KMS-11 (cell line): ENCODE results near the gene SAFB.
"Not testable (repeated sequence)": the region's sequence is repeated elsewhere in the genome, so short reads cannot be mapped to it uniquely, and the experiment has no call there.

Experiments
- H2AFZ ChIP-seq: fragments of 200-600 bp; sonication (generic); 2 replicates; pipeline ENCODE4 v1.6.1; 2016; ENCODE audit warnings: antibody characterized with exemption, mixed run types, low read depth
- H3K27ac ChIP-seq: fragments of 200-600 bp; sonication (generic); 2 replicates; pipeline ENCODE4 v1.6.1; 2016; ENCODE audit warnings: mild to moderate bottlenecking, mixed run types
- H3K27me3 ChIP-seq: fragments of 200-600 bp; sonication (generic); 2 replicates; pipeline ENCODE4 v1.6.1; 2017; ENCODE audit warnings: mild to moderate bottlenecking, low read depth, mixed run types, moderate library complexity; ENCODE audit not compliant: insufficient read depth
- H3K36me3 ChIP-seq: fragments of 200-600 bp; sonication (generic); 2 replicates; pipeline ENCODE4 v1.6.1; 2017; ENCODE audit warnings: mild to moderate bottlenecking, mixed run types; ENCODE audit not compliant: insufficient read depth
- H3K4me1 ChIP-seq: fragments of 200-600 bp; sonication (generic); 2 replicates; pipeline ENCODE4 v1.6.1; 2016; ENCODE audit warnings: mild to moderate bottlenecking, low read depth, mixed run types; ENCODE audit not compliant: poor library complexity, severe bottlenecking
- H3K4me2 ChIP-seq: fragments of 200-600 bp; sonication (generic); 2 replicates; pipeline ENCODE4 v1.7.0; 2016; ENCODE audit warnings: mild to moderate bottlenecking, mixed run types
- H3K4me3 ChIP-seq: fragments of 200-600 bp; sonication (generic); IDR thresholded peaks from 2 replicates; pipeline ENCODE4 v1.6.1; 2017; ENCODE audit warnings: low read depth, low read length, mixed read lengths; ENCODE audit not compliant: insufficient read depth
- H3K79me2 ChIP-seq: fragments of 200-600 bp; sonication (generic); 2 replicates; pipeline ENCODE4 v1.6.1; 2016; ENCODE audit warnings: low read depth, mixed run types; ENCODE audit not compliant: insufficient read depth
- H3K9ac ChIP-seq: fragments of 200-600 bp; sonication (generic); 2 replicates; pipeline ENCODE4 v1.6.1; 2016; ENCODE audit warnings: mild to moderate bottlenecking, mixed run types
- H4K20me1 ChIP-seq: fragments of 200-600 bp; sonication (generic); 2 replicates; pipeline ENCODE4 v1.6.1; 2016; ENCODE audit warnings: mild to moderate bottlenecking, mixed run types; ENCODE audit not compliant: insufficient read depth
- TF ChIP-seq, protein P1 (sequence below): fragments of 200-600 bp; sonication (generic); conservative IDR thresholded peaks from 2 replicates; pipeline ENCODE4 v1.6.1; 2017; ENCODE audit warnings: low read depth, mild to moderate bottlenecking, antibody characterized with exemption, low read length, moderate library complexity, mixed read lengths

The SAFB gene

DNA sequence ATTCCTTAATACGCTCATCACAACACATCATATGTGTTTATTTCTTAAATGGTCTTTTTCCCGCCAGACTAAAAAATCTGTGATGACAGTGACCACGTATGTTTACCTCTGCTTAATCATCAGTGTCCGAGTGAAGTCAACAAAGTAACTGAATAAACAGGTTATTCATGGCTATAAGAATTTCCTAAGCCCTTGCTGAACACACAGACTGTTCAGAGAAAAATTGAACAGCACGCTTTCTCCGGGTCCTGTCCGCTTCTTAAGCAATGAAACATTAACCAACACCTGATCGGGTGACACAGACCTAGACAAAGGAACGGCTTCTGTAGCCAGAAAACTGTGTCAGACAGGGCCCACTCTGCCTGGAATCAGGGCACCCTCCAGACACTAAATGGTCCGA is 14.6 kb upstream of the SAFB start:
- Histone ChIP-seq H3K36me3 (peaks cover 31% of the 10 kb centered on the region; the same call in 1 of the 2 replicates), H3K27ac (no peak overlapping the region), H3K4me3 (no peak overlapping the region), H4K20me1 (no peaks in the 10 kb centered on the region), H3K9ac (no peak overlapping the region), H3K27me3 (no peaks in the 10 kb centered on the region), H3K4me1 (no peaks in the 10 kb centered on the region), H3K4me2 (no peak overlapping the region), H2AFZ (no peak overlapping the region), H3K79me2 (peaks cover 16% of the 10 kb centered on the region; the same call in 1 of the 2 replicates)
- TF ChIP-seq, protein P1, sequence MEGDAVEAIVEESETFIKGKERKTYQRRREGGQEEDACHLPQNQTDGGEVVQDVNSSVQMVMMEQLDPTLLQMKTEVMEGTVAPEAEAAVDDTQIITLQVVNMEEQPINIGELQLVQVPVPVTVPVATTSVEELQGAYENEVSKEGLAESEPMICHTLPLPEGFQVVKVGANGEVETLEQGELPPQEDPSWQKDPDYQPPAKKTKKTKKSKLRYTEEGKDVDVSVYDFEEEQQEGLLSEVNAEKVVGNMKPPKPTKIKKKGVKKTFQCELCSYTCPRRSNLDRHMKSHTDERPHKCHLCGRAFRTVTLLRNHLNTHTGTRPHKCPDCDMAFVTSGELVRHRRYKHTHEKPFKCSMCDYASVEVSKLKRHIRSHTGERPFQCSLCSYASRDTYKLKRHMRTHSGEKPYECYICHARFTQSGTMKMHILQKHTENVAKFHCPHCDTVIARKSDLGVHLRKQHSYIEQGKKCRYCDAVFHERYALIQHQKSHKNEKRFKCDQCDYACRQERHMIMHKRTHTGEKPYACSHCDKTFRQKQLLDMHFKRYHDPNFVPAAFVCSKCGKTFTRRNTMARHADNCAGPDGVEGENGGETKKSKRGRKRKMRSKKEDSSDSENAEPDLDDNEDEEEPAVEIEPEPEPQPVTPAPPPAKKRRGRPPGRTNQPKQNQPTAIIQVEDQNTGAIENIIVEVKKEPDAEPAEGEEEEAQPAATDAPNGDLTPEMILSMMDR: no peak

DNA sequence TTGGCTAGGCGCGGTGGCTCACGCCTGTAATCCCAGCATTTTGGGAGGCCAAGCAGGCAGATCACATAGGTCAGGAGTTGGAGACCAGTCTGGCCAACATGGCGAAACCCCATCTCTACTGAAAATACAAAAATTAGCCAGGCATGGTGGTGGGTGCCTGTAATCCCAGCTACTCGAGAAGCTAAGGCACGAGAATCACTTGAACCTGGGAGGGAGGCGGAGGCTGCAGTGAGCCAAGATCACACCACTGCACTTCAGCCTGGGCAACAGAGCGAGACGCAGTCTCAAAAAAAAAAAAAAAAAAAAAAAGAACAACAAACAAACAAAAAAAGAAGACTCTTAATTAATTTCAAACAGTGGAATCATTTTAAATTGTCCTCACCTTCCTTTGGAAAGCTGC is 14.1 kb upstream of the SAFB start:
- Histone ChIP-seq H3K79me2 (peaks cover 12% of the 10 kb centered on the region; the same call in 1 of the 2 replicates), H3K36me3 (peaks cover 26% of the 10 kb centered on the region; the same call in 1 of the 2 replicates)
- H3K4me1 ChIP-seq, H3K27ac ChIP-seq, H2AFZ ChIP-seq, H4K20me1 ChIP-seq, H3K9ac ChIP-seq, H3K27me3 ChIP-seq, H3K4me3 ChIP-seq, H3K4me2 ChIP-seq: not testable (repeated sequence)

DNA sequence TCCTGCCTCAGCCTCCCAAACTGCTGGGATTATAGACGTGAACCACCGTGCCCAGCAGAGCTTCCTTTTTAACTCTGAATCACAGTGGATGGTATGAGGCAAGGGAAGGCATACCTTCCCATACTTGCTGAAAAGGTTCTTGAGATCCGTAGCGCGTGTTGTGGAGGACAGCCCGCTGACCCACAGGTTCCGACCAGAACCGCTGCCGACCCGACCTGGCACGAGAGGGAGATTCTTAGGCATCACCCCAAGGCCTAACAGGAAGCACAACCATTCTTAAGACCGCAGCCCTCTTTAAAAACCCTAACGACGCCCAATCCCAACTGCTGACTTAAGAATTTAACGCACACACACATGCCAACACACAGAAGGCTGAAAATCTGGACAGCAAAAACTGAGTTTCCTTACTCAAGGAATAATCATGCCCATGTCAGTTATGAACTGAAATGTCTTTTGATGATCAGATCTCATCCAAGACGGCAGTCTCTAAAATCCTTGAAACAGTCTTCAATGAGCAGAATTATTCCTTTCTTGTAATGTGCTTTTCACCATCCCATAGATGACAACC is 12.9 kb upstream of the SAFB start:
- H3K27me3 ChIP-seq: no peaks in the 10 kb centered on the region
- H2AFZ ChIP-seq: no peak overlapping the region
- no peak overlapping the region for H3K9ac ChIP-seq
- peaks cover 15% of the 10 kb centered on the region; the same call in 1 of the 2 replicates for H3K36me3 ChIP-seq
- TF ChIP-seq, protein P1: no peak
- H3K27ac ChIP-seq: no peak overlapping the region
- H3K4me1 ChIP-seq: no peaks in the 10 kb centered on the region
- no peak overlapping the region for H3K4me3 ChIP-seq
- H3K4me2 ChIP-seq: no peak overlapping the region
- H3K79me2 ChIP-seq: peaks cover 7% of the 10 kb centered on the region; the same call in 1 of the 2 replicates
- no peaks in the 10 kb centered on the region for H4K20me1 ChIP-seq

DNA sequence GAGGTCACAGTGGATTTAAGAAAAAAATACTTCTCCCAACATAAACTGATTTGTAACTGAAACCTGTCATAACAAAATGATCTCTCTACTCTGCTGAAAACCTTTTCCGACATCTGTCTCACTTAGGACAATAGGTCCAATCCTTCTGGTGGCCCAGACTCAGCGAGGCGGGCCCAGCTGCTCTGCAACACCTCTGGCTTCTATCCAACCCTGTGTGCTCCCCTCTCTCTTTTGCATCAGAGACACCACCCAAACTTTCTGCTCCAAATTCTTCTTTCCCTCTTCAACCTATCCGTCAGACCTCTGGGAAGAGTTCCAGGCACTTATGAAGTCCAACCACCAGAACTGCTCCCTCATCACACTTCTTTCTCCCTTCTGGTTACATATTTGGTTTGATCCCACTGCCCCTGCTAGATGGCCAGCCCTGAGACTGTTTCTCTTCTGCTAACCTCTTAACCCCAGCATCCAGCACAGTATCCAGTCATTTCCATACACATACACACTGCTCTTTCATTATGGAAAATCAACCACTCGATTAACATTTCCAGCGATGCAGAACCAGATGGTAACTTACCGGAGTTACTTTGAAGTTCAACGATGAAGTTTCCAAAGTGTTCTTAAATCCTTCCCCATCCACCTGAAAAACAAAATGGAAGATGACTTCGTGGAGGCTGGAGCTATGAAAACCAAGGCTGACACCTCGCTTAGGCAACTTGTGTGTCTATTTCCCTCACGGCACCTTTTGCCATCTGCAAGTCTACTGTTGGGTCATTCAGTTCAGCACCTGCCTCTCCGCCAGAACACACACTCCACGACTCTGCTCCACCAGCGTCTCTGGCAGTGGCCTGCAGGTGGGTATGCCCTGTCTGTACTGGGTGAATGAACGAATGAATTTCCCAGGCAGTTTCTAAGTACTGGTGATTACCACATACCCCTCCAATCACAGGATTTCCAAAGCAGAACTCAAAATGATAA is 9.7 kb upstream of the SAFB start:
- H2AFZ ChIP-seq: no peak overlapping the region
- no peaks in the 10 kb centered on the region for H3K4me1 ChIP-seq
- H3K36me3 ChIP-seq: peaks cover 15% of the 10 kb centered on the region; the same call in 1 of the 2 replicates
- H3K4me2 ChIP-seq: no peak overlapping the region
- H3K27me3 ChIP-seq: no peaks in the 10 kb centered on the region
- H3K27ac ChIP-seq: no peak overlapping the region
- TF ChIP-seq, protein P1: no peak
- H3K9ac ChIP-seq: no peak overlapping the region
- H3K4me3 ChIP-seq: no peak overlapping the region
- H4K20me1 ChIP-seq: no peaks in the 10 kb centered on the region
- H3K79me2 ChIP-seq: peaks cover 18% of the 10 kb centered on the region
